ENCODE measurements around the gene RNFT2. TPM values are rescaled to one million over a fixed set of nuclear protein-coding genes. Genes with fewer than 3 reads are reported as not detected.

The RNFT2 gene
- total RNA-seq, 1 experiment from 2014 or later, result 27.7 TPM

GRCh38 chr12:116698116-116698515, 40.0 kb upstream of the RNFT2 start:
- POLR2A ChIA-PET, result no interaction called here
- peaks cover 17% of the 10 kb centered on the region for H3K27me3 Mint-ChIP-seq (ENCODE audit: low read depth)
- ATAC-seq, result no peak

GRCh38 chr12:116698554-116699075, 39.5 kb upstream of the RNFT2 start:
- no peak for DNase-seq (ENCODE audit: low spot score)
- Mint-ChIP-seq H3K4me1 (peaks cover 14% of the 10 kb centered on the region), H3K36me3 (peaks cover 4% of the 10 kb centered on the region), H3K27ac (no peak overlapping the region), H3K27me3 (ENCODE audit: low read depth) (peaks cover 15% of the 10 kb centered on the region), H3K9me3 (peaks cover 13% of the 10 kb centered on the region), H3K4me3 (no peak overlapping the region)
- TF ChIP-seq, protein P1, sequence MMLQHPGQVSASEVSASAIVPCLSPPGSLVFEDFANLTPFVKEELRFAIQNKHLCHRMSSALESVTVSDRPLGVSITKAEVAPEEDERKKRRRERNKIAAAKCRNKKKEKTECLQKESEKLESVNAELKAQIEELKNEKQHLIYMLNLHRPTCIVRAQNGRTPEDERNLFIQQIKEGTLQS (CRISPR knock-in tag; conservative IDR thresholded peaks at IDR 0.05), result no peak
- TF ChIP-seq FOXK1 (CRISPR knock-in tag; IDR thresholded peaks at IDR 0.05) (no peak), RORB (CRISPR knock-in tag; IDR thresholded peaks at IDR 0.05) (no peak), JAZF1 (CRISPR knock-in tag; IDR thresholded peaks at IDR 0.05) (no peak), ZNF121 (CRISPR knock-in tag; IDR thresholded peaks at IDR 0.05) (no peak), FOXJ3 (CRISPR knock-in tag; IDR thresholded peaks at IDR 0.05; ENCODE audit: borderline replicate concordance) (no peak), FOXP1 (CRISPR knock-in tag; IDR thresholded peaks at IDR 0.05; ENCODE audit: borderline replicate concordance) (no peak), ZNF423 (CRISPR knock-in tag; IDR thresholded peaks at IDR 0.05) (no peak), SP1 (CRISPR knock-in tag; conservative IDR thresholded peaks at IDR 0.05) (no peak), TCF7 (CRISPR knock-in tag; IDR thresholded peaks at IDR 0.05; ENCODE audit: low read depth) (no peak), SMAD4 (CRISPR knock-in tag; IDR thresholded peaks at IDR 0.05) (no peak), SOX15 (CRISPR knock-in tag; IDR thresholded peaks at IDR 0.05) (no peak)
- TF ChIP-seq, protein P2, sequence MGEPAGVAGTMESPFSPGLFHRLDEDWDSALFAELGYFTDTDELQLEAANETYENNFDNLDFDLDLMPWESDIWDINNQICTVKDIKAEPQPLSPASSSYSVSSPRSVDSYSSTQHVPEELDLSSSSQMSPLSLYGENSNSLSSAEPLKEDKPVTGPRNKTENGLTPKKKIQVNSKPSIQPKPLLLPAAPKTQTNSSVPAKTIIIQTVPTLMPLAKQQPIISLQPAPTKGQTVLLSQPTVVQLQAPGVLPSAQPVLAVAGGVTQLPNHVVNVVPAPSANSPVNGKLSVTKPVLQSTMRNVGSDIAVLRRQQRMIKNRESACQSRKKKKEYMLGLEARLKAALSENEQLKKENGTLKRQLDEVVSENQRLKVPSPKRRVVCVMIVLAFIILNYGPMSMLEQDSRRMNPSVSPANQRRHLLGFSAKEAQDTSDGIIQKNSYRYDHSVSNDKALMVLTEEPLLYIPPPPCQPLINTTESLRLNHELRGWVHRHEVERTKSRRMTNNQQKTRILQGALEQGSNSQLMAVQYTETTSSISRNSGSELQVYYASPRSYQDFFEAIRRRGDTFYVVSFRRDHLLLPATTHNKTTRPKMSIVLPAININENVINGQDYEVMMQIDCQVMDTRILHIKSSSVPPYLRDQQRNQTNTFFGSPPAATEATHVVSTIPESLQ (CRISPR knock-in tag; IDR thresholded peaks at IDR 0.05), result no peak
- no peak for ATAC-seq
- CTCF ChIA-PET, result interaction anchor here (1.2 to 2.5 kb wide), 2 partner anchors 11 to 36 kb away, joined by 4 to 31 read pairs; no protein-coding TSS in a partner anchor
- POLR2A ChIA-PET, result no interaction called here

More at GRCh38 chr12:116698116-116698515, 40.0 kb upstream of the RNFT2 start:
- Mint-ChIP-seq H3K4me3 (no peak overlapping the region), H3K36me3 (peaks cover 4% of the 10 kb centered on the region), H3K9me3 (peaks cover 13% of the 10 kb centered on the region), H3K27ac (no peak overlapping the region), H3K4me1 (peaks cover 15% of the 10 kb centered on the region)
- CTCF ChIA-PET, result interaction anchor here (0.8 to 2.5 kb wide), 5 partner anchors 10 to 264 kb away, joined by 3 to 31 read pairs (median 5); no protein-coding TSS in a partner anchor
- DNase-seq (ENCODE audit: low spot score), result no peak
- TF ChIP-seq, protein P3, sequence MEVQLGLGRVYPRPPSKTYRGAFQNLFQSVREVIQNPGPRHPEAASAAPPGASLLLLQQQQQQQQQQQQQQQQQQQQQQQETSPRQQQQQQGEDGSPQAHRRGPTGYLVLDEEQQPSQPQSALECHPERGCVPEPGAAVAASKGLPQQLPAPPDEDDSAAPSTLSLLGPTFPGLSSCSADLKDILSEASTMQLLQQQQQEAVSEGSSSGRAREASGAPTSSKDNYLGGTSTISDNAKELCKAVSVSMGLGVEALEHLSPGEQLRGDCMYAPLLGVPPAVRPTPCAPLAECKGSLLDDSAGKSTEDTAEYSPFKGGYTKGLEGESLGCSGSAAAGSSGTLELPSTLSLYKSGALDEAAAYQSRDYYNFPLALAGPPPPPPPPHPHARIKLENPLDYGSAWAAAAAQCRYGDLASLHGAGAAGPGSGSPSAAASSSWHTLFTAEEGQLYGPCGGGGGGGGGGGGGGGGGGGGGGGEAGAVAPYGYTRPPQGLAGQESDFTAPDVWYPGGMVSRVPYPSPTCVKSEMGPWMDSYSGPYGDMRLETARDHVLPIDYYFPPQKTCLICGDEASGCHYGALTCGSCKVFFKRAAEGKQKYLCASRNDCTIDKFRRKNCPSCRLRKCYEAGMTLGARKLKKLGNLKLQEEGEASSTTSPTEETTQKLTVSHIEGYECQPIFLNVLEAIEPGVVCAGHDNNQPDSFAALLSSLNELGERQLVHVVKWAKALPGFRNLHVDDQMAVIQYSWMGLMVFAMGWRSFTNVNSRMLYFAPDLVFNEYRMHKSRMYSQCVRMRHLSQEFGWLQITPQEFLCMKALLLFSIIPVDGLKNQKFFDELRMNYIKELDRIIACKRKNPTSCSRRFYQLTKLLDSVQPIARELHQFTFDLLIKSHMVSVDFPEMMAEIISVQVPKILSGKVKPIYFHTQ (CRISPR knock-in tag; IDR thresholded peaks at IDR 0.05), result no peak
- TF ChIP-seq, protein P4, sequence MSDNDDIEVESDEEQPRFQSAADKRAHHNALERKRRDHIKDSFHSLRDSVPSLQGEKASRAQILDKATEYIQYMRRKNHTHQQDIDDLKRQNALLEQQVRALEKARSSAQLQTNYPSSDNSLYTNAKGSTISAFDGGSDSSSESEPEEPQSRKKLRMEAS (CRISPR knock-in tag; IDR thresholded peaks at IDR 0.05), result no peak
- no peak for TF ChIP-seq PRRX2 (CRISPR knock-in tag; IDR thresholded peaks at IDR 0.05)
- TF ChIP-seq ZNF416 (CRISPR knock-in tag; IDR thresholded peaks at IDR 0.05), result no peak
- TF ChIP-seq NR3C1 (CRISPR knock-in tag; conservative IDR thresholded peaks at IDR 0.05; ENCODE audit: low read depth), result no peak
- TF ChIP-seq TCF7 (CRISPR knock-in tag; IDR thresholded peaks at IDR 0.05; ENCODE audit: low read depth), result no peak
- no peak for TF ChIP-seq FOXP4 (CRISPR knock-in tag; IDR thresholded peaks at IDR 0.05)
